IMR-90 (cell line): ENCODE results near the gene CELSR1.

Source experiments
- CEBPB ChIP-seq: IDR thresholded peaks from 2 replicates; pipeline ENCODE4 v1.6.1; 2012; ENCODE audit warnings: low read depth, low read length, improper control_type of control experiment
- CTCF ChIP-seq: conservative IDR thresholded peaks from 2 replicates; pipeline ENCODE4 v1.5.1; 2012; ENCODE audit warnings: mild to moderate bottlenecking, low read depth, low read length, improper control_type of control experiment
- FOS ChIP-seq: fragments of 150-350 bp; IDR thresholded peaks from 2 replicates; pipeline ENCODE4 v1.6.1; 2016; ENCODE audit warnings: low read depth, low read length
- MAFK ChIP-seq: IDR thresholded peaks from 2 replicates; pipeline ENCODE4 v1.6.1; 2012; ENCODE audit warnings: low read depth, low read length, improper control_type of control experiment
- POLR2A ChIP-seq: IDR thresholded peaks from 2 replicates; pipeline ENCODE4 v1.6.1; 2012; ENCODE audit warnings: mild to moderate bottlenecking, low read depth, low read length
- RAD21 ChIP-seq: IDR thresholded peaks from 2 replicates; pipeline ENCODE4 v1.6.1; 2012; ENCODE audit warnings: low read length, improper control_type of control experiment
- RCOR1 ChIP-seq: IDR thresholded peaks from 2 replicates; pipeline ENCODE4 v1.6.1; 2012; ENCODE audit warnings: mild to moderate bottlenecking, low read length, improper control_type of control experiment; ENCODE audit not compliant: insufficient replicate concordance

DNA sequence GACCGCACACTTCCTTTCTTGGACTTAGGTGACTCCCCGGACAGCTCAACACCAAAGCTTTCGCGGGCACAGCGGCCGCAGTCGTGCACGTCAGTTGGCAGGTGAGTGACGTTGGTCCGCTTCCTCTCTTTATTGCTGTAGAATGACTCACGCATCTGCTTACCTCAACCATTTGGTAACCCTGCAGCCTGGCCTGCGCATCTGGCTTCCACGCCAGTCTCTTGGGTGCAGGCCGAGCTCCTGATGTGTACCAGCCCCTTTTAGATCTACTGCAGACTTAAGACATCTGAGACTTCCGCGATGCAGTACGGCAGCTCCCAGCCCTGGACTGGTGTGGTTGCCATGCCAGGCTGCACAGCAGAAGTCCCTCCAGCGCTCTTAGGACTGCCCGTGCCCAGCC is 214.3 kb downstream of the CELSR1 start:
- TF ChIP-seq CEBPB (no peak), RAD21 (no peak), CTCF (no peak), POLR2A (no peak), MAFK (no peak), FOS (no peak), RCOR1 (no peak)
